GM06990 (cell line): ENCODE data around the gene RGL4.

Experiments used
- DNase-seq: peaks from one replicate; pipeline ENCODE4 v3.0.0-alpha.2; 2011; ENCODE audit not compliant: insufficient read length; ENCODE audit errors: extremely low read depth
- H3K27me3 ChIP-seq: replicated peaks from 2 replicates; pipeline ENCODE4 v1.6.0; 2011; ENCODE audit warnings: low read length; ENCODE audit not compliant: control insufficient read depth, insufficient read depth
- H3K36me3 ChIP-seq: 2 replicates; pipeline ENCODE4 v1.5.1; 2011; ENCODE audit warnings: low read length; ENCODE audit not compliant: control insufficient read depth, insufficient read depth
- H3K4me3 ChIP-seq: replicated peaks from 2 replicates; pipeline ENCODE4 v1.5.1; 2011; ENCODE audit warnings: low read depth, mild to moderate bottlenecking, control low read depth, low read length
- CTCF ChIP-seq: IDR thresholded peaks from 2 replicates; pipeline ENCODE4 v1.5.1; 2011; ENCODE audit warnings: low read length, control low read depth, mild to moderate bottlenecking, inconsistent platforms; ENCODE audit not compliant: insufficient read depth, poor library complexity, severe bottlenecking

RGL4 gene

GRCh38 chr22:23681026-23681809 lies 9.6 kb upstream of the RGL4 start:
- H3K4me3 ChIP-seq = no peak overlapping the region
- peaks cover 2% of the 10 kb centered on the region; the same call in 1 of the 2 replicates for H3K36me3 ChIP-seq
- no peak for TF ChIP-seq CTCF

GRCh38 chr22:23682077-23682476 lies 8.7 kb upstream of the RGL4 start:
- no peaks in the 10 kb centered on the region for H3K27me3 ChIP-seq
- H3K36me3 ChIP-seq = peaks cover 2% of the 10 kb centered on the region; the same call in 1 of the 2 replicates
- no peak overlapping the region for H3K4me3 ChIP-seq
- no peak for TF ChIP-seq CTCF
- no peak for DNase-seq

More at GRCh38 chr22:23681026-23681809, 9.6 kb upstream of the RGL4 start:
- no peaks in the 10 kb centered on the region for H3K27me3 ChIP-seq
- no peak for DNase-seq

- DNase-seq = no peak
- peaks cover 2% of the 10 kb centered on the region; the same call in 1 of the 2 replicates for H3K36me3 ChIP-seq
- no peak for TF ChIP-seq CTCF
Observed at GRCh38 chr22:23682827-23683355, 7.9 kb upstream of the RGL4 start.

GRCh38 chr22:23683545-23683944 lies 7.3 kb upstream of the RGL4 start:
- DNase-seq = no peak
- Histone ChIP-seq H3K4me3 (no peak overlapping the region), H3K36me3 (peaks cover 2% of the 10 kb centered on the region; the same call in 1 of the 2 replicates), H3K27me3 (no peaks in the 10 kb centered on the region)
- TF ChIP-seq CTCF = no peak

More at GRCh38 chr22:23682827-23683355, 7.9 kb upstream of the RGL4 start:
- Histone ChIP-seq H3K27me3 (no peaks in the 10 kb centered on the region), H3K4me3 (no peak overlapping the region)

- Histone ChIP-seq H3K4me3 (no peak overlapping the region), H3K36me3 (peaks cover 2% of the 10 kb centered on the region; the same call in 1 of the 2 replicates), H3K27me3 (no peaks in the 10 kb centered on the region)
- DNase-seq = no peak
- no peak for TF ChIP-seq CTCF
Observed at GRCh38 chr22:23684026-23684425, 6.8 kb upstream of the RGL4 start.
